SU-DHL-6 (cell line): ENCODE results near the gene DOC2A.

Experiments
- H2AFZ ChIP-seq: fragments of 200-600 bp; sonication (generic); 2 replicates; pipeline ENCODE4 v1.6.1; 2014; ENCODE audit warnings: low read depth, mild to moderate bottlenecking, moderate library complexity, mixed read lengths, antibody characterized with exemption, low read length; ENCODE audit not compliant: severe bottlenecking
- H3F3A ChIP-seq: fragments of 200-600 bp; shearing (Covaris generic); 2 replicates; pipeline ENCODE4 v1.6.0; 2016; ENCODE audit warnings: antibody characterized with exemption, mild to moderate bottlenecking; ENCODE audit not compliant: insufficient read depth
- H3K27ac ChIP-seq: fragments of 200-600 bp; sonication (generic); 2 replicates; pipeline ENCODE4 v1.5.1; 2016; ENCODE audit warnings: low read depth, mild to moderate bottlenecking, low read length, moderate library complexity, mixed read lengths
- H3K27me3 ChIP-seq: fragments of 200-600 bp; sonication (generic), shearing (Covaris generic); 2 replicates; pipeline ENCODE4 v1.6.0; 2014; ENCODE audit warnings: mild to moderate bottlenecking, low read length
- H3K36me3 ChIP-seq: fragments of 200-600 bp; sonication (generic); 2 replicates; pipeline ENCODE4 v1.6.1; 2014; ENCODE audit warnings: mild to moderate bottlenecking, low read length, mixed read lengths
- H3K4me2 ChIP-seq: fragments of 300-600, 200-600 bp; shearing (Covaris generic), sonication (generic); 2 replicates; pipeline ENCODE4 v1.6.0; 2014; ENCODE audit warnings: low read length, low read depth, mild to moderate bottlenecking; ENCODE audit not compliant: poor library complexity, severe bottlenecking
- H3K4me3 ChIP-seq: fragments of 200-600 bp; sonication (generic); 2 replicates; pipeline ENCODE4 v1.5.1; 2014; ENCODE audit warnings: antibody characterized with exemption, low read length, mild to moderate bottlenecking, mixed read lengths; ENCODE audit not compliant: insufficient read depth, poor library complexity, severe bottlenecking
- H3K79me2 ChIP-seq: fragments of 200-600 bp; sonication (generic); 2 replicates; pipeline ENCODE4 v1.6.1; 2014; ENCODE audit warnings: mild to moderate bottlenecking, low read length, moderate library complexity; ENCODE audit not compliant: insufficient read depth
- H3K9ac ChIP-seq: fragments of 200-600 bp; sonication (generic); 2 replicates; pipeline ENCODE4 v1.7.0; 2014; ENCODE audit warnings: mild to moderate bottlenecking, low read length
- H3K9me2 ChIP-seq: fragments of 200-600 bp; sonication (generic); replicated peaks from 2 replicates; pipeline ENCODE4 v1.6.1; 2014; ENCODE audit warnings: low read length; ENCODE audit not compliant: insufficient read depth
- H3K9me3 ChIP-seq: fragments of 200-600 bp; sonication (generic); 2 replicates; pipeline ENCODE4 v1.6.1; 2014; ENCODE audit warnings: low read length, mixed read lengths; ENCODE audit not compliant: insufficient read depth
- H4K20me1 ChIP-seq: fragments of 200-600 bp; sonication (generic); 2 replicates; pipeline ENCODE4 v1.6.1; 2014; ENCODE audit warnings: low read depth, mild to moderate bottlenecking, antibody characterized with exemption, low read length, moderate library complexity, mixed read lengths
- EZH2phosphoT487 ChIP-seq: fragments of 200-600 bp; sonication (generic), shearing (Covaris generic); conservative IDR thresholded peaks from 2 replicates; pipeline ENCODE4 v1.6.1; 2018; ENCODE audit warnings: mild to moderate bottlenecking, antibody characterized with exemption, low read length, moderate library complexity, mixed read lengths
- TF ChIP-seq, protein P1 (sequence below): fragments of 200-600 bp; sonication (generic); IDR thresholded peaks from one replicate; pipeline ENCODE4 v1.5.1; 2017; ENCODE audit warnings: antibody characterized with exemption, mild to moderate bottlenecking, low read length, moderate library complexity; ENCODE audit not compliant: insufficient read depth, poor library complexity, severe bottlenecking

Gene DOC2A

DNA sequence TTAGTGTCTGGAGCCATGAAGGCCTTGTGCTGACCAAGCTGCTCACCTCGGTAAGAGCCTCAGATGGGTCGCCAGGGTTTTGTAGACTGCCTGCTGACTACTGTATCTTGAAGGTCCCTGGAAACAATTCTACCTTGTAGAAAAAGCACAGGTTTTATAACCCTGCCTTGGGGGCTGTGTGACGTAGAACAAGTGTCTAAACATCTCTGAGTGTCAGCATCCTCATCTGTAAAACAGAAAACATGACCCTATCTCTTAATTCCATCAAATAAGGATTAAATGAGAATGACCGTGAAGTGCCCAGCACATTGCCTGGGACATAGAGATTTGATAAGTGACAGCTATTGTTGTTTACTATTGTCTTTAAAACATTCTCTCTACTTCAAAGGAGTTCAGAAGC lies 42.6 kb downstream of the DOC2A start:
- no peaks in the 10 kb centered on the region for H3K27me3 ChIP-seq
- no peaks in the 10 kb centered on the region for H3K9me3 ChIP-seq
- no peak overlapping the region for H3K9ac ChIP-seq
- H3K36me3 ChIP-seq, result no peaks in the 10 kb centered on the region
- H4K20me1 ChIP-seq, result no peaks in the 10 kb centered on the region
- H3K4me3 ChIP-seq, result no peak overlapping the region
- H2AFZ ChIP-seq, result no peak overlapping the region
- H3K27ac ChIP-seq, result no peak overlapping the region
- peaks cover 16% of the 10 kb centered on the region for H3F3A ChIP-seq
- H3K79me2 ChIP-seq, result no peaks in the 10 kb centered on the region
- H3K9me2 ChIP-seq, result no peaks in the 10 kb centered on the region
- TF ChIP-seq EZH2phosphoT487, result no peak
- TF ChIP-seq, protein P1, sequence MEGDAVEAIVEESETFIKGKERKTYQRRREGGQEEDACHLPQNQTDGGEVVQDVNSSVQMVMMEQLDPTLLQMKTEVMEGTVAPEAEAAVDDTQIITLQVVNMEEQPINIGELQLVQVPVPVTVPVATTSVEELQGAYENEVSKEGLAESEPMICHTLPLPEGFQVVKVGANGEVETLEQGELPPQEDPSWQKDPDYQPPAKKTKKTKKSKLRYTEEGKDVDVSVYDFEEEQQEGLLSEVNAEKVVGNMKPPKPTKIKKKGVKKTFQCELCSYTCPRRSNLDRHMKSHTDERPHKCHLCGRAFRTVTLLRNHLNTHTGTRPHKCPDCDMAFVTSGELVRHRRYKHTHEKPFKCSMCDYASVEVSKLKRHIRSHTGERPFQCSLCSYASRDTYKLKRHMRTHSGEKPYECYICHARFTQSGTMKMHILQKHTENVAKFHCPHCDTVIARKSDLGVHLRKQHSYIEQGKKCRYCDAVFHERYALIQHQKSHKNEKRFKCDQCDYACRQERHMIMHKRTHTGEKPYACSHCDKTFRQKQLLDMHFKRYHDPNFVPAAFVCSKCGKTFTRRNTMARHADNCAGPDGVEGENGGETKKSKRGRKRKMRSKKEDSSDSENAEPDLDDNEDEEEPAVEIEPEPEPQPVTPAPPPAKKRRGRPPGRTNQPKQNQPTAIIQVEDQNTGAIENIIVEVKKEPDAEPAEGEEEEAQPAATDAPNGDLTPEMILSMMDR, result no peak
- H3K4me2 ChIP-seq, result no peak overlapping the region

DNA sequence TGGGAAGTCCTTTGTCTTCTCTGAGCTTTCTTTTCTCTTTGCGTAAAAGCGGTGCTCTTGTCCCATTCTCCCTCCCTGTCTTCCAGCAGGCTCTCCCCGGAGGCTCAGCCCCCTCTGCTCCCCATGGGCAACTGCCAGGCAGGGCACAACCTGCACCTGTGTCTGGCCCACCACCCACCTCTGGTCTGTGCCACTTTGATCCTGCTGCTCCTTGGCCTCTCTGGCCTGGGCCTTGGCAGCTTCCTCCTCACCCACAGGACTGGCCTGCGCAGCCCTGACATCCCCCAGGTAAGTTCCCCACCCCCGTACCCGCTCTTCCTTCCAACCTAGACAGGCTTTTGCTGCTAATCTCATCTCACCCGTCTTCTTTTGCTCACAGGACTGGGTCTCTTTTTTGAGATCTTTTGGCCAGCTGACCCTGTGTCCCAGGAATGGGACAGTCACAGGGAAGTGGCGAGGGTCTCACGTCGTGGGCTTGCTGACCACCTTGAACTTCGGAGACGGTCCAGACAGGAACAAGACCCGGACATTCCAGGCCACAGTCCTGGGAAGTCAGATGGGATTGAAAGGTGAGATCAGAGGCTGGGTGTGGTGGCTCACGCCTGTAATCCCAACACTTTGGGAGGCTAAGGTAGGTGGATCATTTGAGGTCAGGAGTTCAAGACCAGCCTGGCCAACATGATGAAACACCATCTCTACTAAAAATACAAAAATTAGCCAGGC lies 47.6 kb downstream of the DOC2A start:
- no peak for TF ChIP-seq EZH2phosphoT487
- TF ChIP-seq, protein P1, result no peak
- Histone ChIP-seq H3K79me2 (no peaks in the 10 kb centered on the region), H3K36me3 (no peaks in the 10 kb centered on the region), H3K9me2 (no peaks in the 10 kb centered on the region), H3F3A (no peaks in the 10 kb centered on the region), H3K4me3 (no peak overlapping the region), H4K20me1 (no peaks in the 10 kb centered on the region), H3K27ac (no peak overlapping the region), H3K27me3 (no peaks in the 10 kb centered on the region), H3K4me2 (peak overlapping the region; percentile 79), H2AFZ (no peak overlapping the region), H3K9me3 (no peaks in the 10 kb centered on the region), H3K9ac (peak overlapping the region; percentile 72; the same call in 1 of the 2 replicates)

DNA sequence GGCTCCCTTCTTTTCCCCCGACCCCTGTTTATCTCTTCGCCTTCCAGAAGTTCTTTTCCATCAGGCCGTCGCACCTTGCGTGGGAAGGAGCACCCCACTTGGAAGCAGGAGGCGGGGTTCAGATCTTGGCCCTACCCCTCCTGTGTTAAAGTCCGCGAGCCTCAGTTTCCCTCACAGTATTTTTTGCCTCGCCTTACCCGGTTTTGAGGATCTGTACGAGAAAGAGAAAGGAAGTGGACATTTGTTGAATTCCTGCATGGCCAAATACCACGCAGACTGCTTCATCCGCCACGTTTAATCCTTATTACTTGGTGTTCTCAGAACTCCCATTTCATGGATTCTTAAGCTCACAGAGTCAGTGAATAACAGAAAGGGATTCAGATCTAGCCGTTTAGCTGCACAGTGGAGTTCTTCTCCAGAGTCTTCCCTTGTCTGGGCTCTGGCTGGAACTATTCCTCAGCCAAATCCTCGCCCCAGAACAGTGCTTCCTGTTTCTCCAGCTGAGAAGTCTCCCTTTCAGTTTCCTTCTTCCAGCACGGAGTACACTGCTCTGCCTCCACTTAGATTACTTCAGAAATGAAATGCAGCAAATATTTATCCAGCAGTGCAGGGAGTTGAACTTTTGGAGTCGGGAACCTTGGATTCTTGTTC lies 48.4 kb downstream of the DOC2A start:
- Histone ChIP-seq H3K4me2 (peak overlapping the region; percentile 79), H3K9ac (peak overlapping the region; percentile 72), H3K9me2 (no peaks in the 10 kb centered on the region), H3K4me3 (peak overlapping the region; percentile 70), H3F3A (no peaks in the 10 kb centered on the region), H4K20me1 (no peaks in the 10 kb centered on the region), H3K27ac (peak overlapping the region; percentile 0; the same call in 1 of the 2 replicates), H2AFZ (peak overlapping the region; percentile 39), H3K36me3 (no peaks in the 10 kb centered on the region), H3K9me3 (no peaks in the 10 kb centered on the region), H3K79me2 (no peaks in the 10 kb centered on the region), H3K27me3 (no peaks in the 10 kb centered on the region)
- no peak for TF ChIP-seq EZH2phosphoT487
- TF ChIP-seq, protein P1, result no peak
